H9 (cell line): ENCODE measurements around the gene LRRN4. TPM values are rescaled to one million over a fixed set of nuclear protein-coding genes. Genes with fewer than 3 reads are reported as not detected.

Experiments
- DNase-seq: peaks from one replicate; pipeline ENCODE4 v3.0.0-alpha.2; 2017
- H2AFZ ChIP-seq: one replicate; pipeline ENCODE4 v1.6.1; 2013; ENCODE audit warnings: mild to moderate bottlenecking, low read length, control low read depth, moderate library complexity
- H2AK5ac ChIP-seq: 2 replicates; pipeline ENCODE4 v1.6.1; 2013; ENCODE audit warnings: low read length, control low read depth, mixed read lengths; ENCODE audit not compliant: insufficient read length
- H2BK120ac ChIP-seq: one replicate; pipeline ENCODE4 v1.6.1; 2013; ENCODE audit warnings: low read depth, mild to moderate bottlenecking, low read length, control low read depth, inconsistent platforms; ENCODE audit not compliant: poor library complexity, severe bottlenecking
- H2BK12ac ChIP-seq: 2 replicates; pipeline ENCODE4 v1.6.1; 2013; ENCODE audit warnings: low read length, control low read depth, mixed read lengths, low read depth; ENCODE audit not compliant: insufficient read length
- H2BK15ac ChIP-seq: 2 replicates; pipeline ENCODE4 v1.6.1; 2013; ENCODE audit warnings: low read depth, low read length, control low read depth
- H2BK20ac ChIP-seq: one replicate; pipeline ENCODE4 v1.6.1; 2013; ENCODE audit warnings: low read depth, mild to moderate bottlenecking, low read length, control low read depth, inconsistent platforms; ENCODE audit not compliant: poor library complexity, severe bottlenecking
- H2BK5ac ChIP-seq: 2 replicates; pipeline ENCODE4 v1.6.1; 2013; ENCODE audit warnings: low read length, control low read depth, mixed read lengths; ENCODE audit not compliant: insufficient read length
- H3K14ac ChIP-seq: 2 replicates; pipeline ENCODE4 v1.6.1; 2013; ENCODE audit warnings: low read length, control low read depth; ENCODE audit not compliant: insufficient read depth
- H3K18ac ChIP-seq: 2 replicates; pipeline ENCODE4 v1.6.1; 2013; ENCODE audit warnings: low read depth, mild to moderate bottlenecking, mixed read lengths, low read length, control low read depth; ENCODE audit not compliant: insufficient read length
- H3K23ac ChIP-seq: 2 replicates; pipeline ENCODE4 v1.6.1; 2013; ENCODE audit warnings: low read length, control low read depth, mixed read lengths, low read depth; ENCODE audit not compliant: insufficient read length
- H3K23me2 ChIP-seq: 2 replicates; pipeline ENCODE4 v1.6.1; 2013; ENCODE audit warnings: low read depth, mild to moderate bottlenecking, mixed read lengths, low read length, control low read depth; ENCODE audit not compliant: insufficient read length, poor library complexity, severe bottlenecking
- H3K27ac ChIP-seq: 2 replicates; pipeline ENCODE4 v1.5.1; 2013; ENCODE audit warnings: low read length, control low read depth, mixed read lengths, low read depth; ENCODE audit not compliant: insufficient read length
- H3K27me3 ChIP-seq: 2 replicates; pipeline ENCODE4 v1.6.1; 2013; ENCODE audit warnings: low read length, control low read depth, inconsistent platforms; ENCODE audit not compliant: insufficient read depth
- H3K4ac ChIP-seq: 2 replicates; pipeline ENCODE4 v1.6.1; 2013; ENCODE audit warnings: low read depth, mild to moderate bottlenecking, control low read depth, inconsistent platforms, low read length, moderate library complexity
- H3K4me1 ChIP-seq: 2 replicates; pipeline ENCODE4 v1.6.1; 2013; ENCODE audit warnings: low read length, control low read depth, inconsistent platforms; ENCODE audit not compliant: insufficient read depth
- H3K4me2 ChIP-seq: 2 replicates; pipeline ENCODE4 v1.6.1; 2013; ENCODE audit warnings: low read length, control low read depth, mixed read lengths; ENCODE audit not compliant: insufficient read length, insufficient read depth
- H3K56ac ChIP-seq: 2 replicates; pipeline ENCODE4 v1.6.1; 2013; ENCODE audit warnings: low read depth, mild to moderate bottlenecking, mixed read lengths, low read length, control low read depth; ENCODE audit not compliant: insufficient read length
- H3K79me1 ChIP-seq: 2 replicates; pipeline ENCODE4 v1.6.1; 2013; ENCODE audit warnings: low read depth, mild to moderate bottlenecking, moderate library complexity, low read length, control low read depth, inconsistent platforms; ENCODE audit not compliant: insufficient read depth, poor library complexity, severe bottlenecking
- H3K79me2 ChIP-seq: 2 replicates; pipeline ENCODE4 v1.6.1; 2013; ENCODE audit warnings: low read length, control low read depth, inconsistent platforms; ENCODE audit not compliant: insufficient read depth
- H3K9ac ChIP-seq: 2 replicates; pipeline ENCODE4 v1.6.1; 2013; ENCODE audit warnings: low read length, control low read depth, mixed read lengths; ENCODE audit not compliant: insufficient read length; ENCODE audit errors: extremely low read depth
- H3K9me3 ChIP-seq: one replicate; pipeline ENCODE4 v1.6.1; 2013; ENCODE audit warnings: low read depth, low read length, inconsistent platforms; ENCODE audit not compliant: control insufficient read depth
- H3T11ph ChIP-seq: one replicate; pipeline ENCODE4 v1.6.1; 2013; ENCODE audit warnings: mild to moderate bottlenecking, low read length, control low read depth, inconsistent platforms
- H4K20me1 ChIP-seq: one replicate; pipeline ENCODE4 v1.6.1; 2013; ENCODE audit not compliant: control insufficient read depth, insufficient read length, insufficient read depth
- H4K5ac ChIP-seq: 2 replicates; pipeline ENCODE4 v1.6.1; 2013; ENCODE audit warnings: low read depth, mild to moderate bottlenecking, mixed read lengths, low read length, control low read depth; ENCODE audit not compliant: insufficient read length
- H4K8ac ChIP-seq: replicated peaks from 2 replicates; pipeline ENCODE4 v1.6.1; 2013; ENCODE audit warnings: low read length, control low read depth, mixed read lengths, low read depth; ENCODE audit not compliant: insufficient read length
- H4K91ac ChIP-seq: 2 replicates; pipeline ENCODE4 v1.6.1; 2013; ENCODE audit warnings: low read depth, mild to moderate bottlenecking, moderate library complexity, mixed read lengths, low read length, control low read depth; ENCODE audit not compliant: insufficient read length
- H3K27ac Mint-ChIP-seq, 3 experiments: 2 replicates in 2 of 3; 3 replicates in 1 of 3; pipeline ENCODE4 v1.8.0; 2020 to 2021; ENCODE audit warnings: mixed read lengths in 3 of 3, mild to moderate bottlenecking in 1 of 3, moderate library complexity in 1 of 3
- H3K27me3 Mint-ChIP-seq: 2 replicates; pipeline ENCODE4 v1.8.0; 2021; ENCODE audit warnings: low read depth, mild to moderate bottlenecking, moderate library complexity, mixed read lengths
- H3K36me3 Mint-ChIP-seq, 3 experiments: 2 replicates in 2 of 3; 3 replicates in 1 of 3; pipeline ENCODE4 v1.8.0; 2020 to 2021; ENCODE audit warnings: low read depth in 3 of 3, mixed read lengths in 3 of 3; ENCODE audit not compliant: insufficient read depth in 1 of 3
- H3K4me1 Mint-ChIP-seq, 2 experiments: 2 replicates each; pipeline ENCODE4 v1.8.0; 2020; ENCODE audit warnings: mixed read lengths in 2 of 2
- H3K4me3 Mint-ChIP-seq, 2 experiments: 2 replicates in 1 of 2; 3 replicates in 1 of 2; pipeline ENCODE4 v1.8.0; 2020 to 2021; ENCODE audit warnings: mild to moderate bottlenecking in 2 of 2, mixed read lengths in 2 of 2, moderate library complexity in 1 of 2
- H3K9me3 Mint-ChIP-seq, 2 experiments: 2 replicates in 1 of 2; 3 replicates in 1 of 2; pipeline ENCODE4 v1.8.0; 2020; ENCODE audit warnings: mild to moderate bottlenecking in 2 of 2, mixed read lengths in 2 of 2, moderate library complexity in 1 of 2
- CTCF ChIP-seq: fragments of 200-600 bp; sonication (generic); conservative IDR thresholded peaks from 3 replicates; pipeline ENCODE4 v1.8.0; 2021; ENCODE audit warnings: antibody characterized with exemption, mild to moderate bottlenecking
- WGBS: extraction: QIAGEN DNeasy Blood & Tissue Kit; methylation state at CpG from one replicate; pipeline ENCODE4 v1.1.7; 2013; ENCODE audit warnings: missing lambda C conversion rate, low lambda C conversion rate, mixed read lengths; ENCODE audit not compliant: insufficient read length; ENCODE audit errors: extremely low coverage; 5-methylcytosine and 5-hydroxymethylcytosine counted together
- total RNA-seq: library from RNA; stranded (reverse); gene quantifications from 2 replicates; pipeline ENCODE4 v1.2.1, GENCODE V29; 2021

LRRN4 gene
- total RNA-seq, 1 experiment from 2014 or later: 0.22 TPM

- Histone ChIP-seq H2BK120ac (no peak overlapping the region), H2BK12ac (no peak overlapping the region), H3K4me2 (no peak overlapping the region), H3K23ac (no peak overlapping the region), H3K56ac (no peak overlapping the region), H3K23me2 (no peaks in the 10 kb centered on the region), H4K91ac (no peak overlapping the region), H2AFZ (no peak overlapping the region), H3K18ac (no peak overlapping the region), H3K79me2 (no peaks in the 10 kb centered on the region), H2BK15ac (no peak overlapping the region), H3K9me3 (no peaks in the 10 kb centered on the region), H3T11ph (no peak overlapping the region), H2BK5ac (no peak overlapping the region), H3K9ac (no peak overlapping the region), H3K27me3 (no peaks in the 10 kb centered on the region), H3K79me1 (no peaks in the 10 kb centered on the region), H4K20me1 (no peaks in the 10 kb centered on the region), H2AK5ac (no peak overlapping the region), H3K4me1 (no peaks in the 10 kb centered on the region), H3K14ac (no peak overlapping the region), H2BK20ac (no peak overlapping the region), H3K4ac (no peak overlapping the region), H4K5ac (no peak overlapping the region), H3K27ac (no peak overlapping the region), H4K8ac (no peak overlapping the region)
- H3K36me3 Mint-ChIP-seq: peaks cover 12 to 18% (median 12%) of the 10 kb centered on the region in 3 experiments; a peak in 6 of 7 replicates
- no peak overlapping the region for H3K27ac Mint-ChIP-seq
- H3K4me3 Mint-ChIP-seq: no peak overlapping the region
- no peak for DNase-seq
- H3K27me3 Mint-ChIP-seq: no peaks in the 10 kb centered on the region
- H3K9me3 Mint-ChIP-seq: no peaks in the 10 kb centered on the region
- 0 out of 4 replicates have a peak, but pooled peaks cover 0 to 2% of the 10 kb centered on the region in 2 experiments for H3K4me1 Mint-ChIP-seq
- WGBS: no CpG with 5 or more reads among the region's 2 CpGs
- no peak for TF ChIP-seq CTCF
These were observed 25.2 kb upstream of the LRRN4 start for GRCh38 chr20:6079016-6079415.
